ENCODE results near the gene GNG7.

GNG7 gene

GRCh38 chr19:2733930-2734588, 31.6 kb upstream of the GNG7 start:
- H3K27me3 ChIP-seq (ENCODE audit: control insufficient read depth, insufficient read depth, low read length), result no peaks in the 10 kb centered on the region
- no peak overlapping the region for H3K9ac ChIP-seq (ENCODE audit: low read length)
- H3K9me3 ChIP-seq (ENCODE audit: control insufficient read depth, low read length), result no peaks in the 10 kb centered on the region
- H3K4me3 ChIP-seq (ENCODE audit: low read length), result no peak overlapping the region
- H3K4me1 ChIP-seq (ENCODE audit: control insufficient read depth, insufficient read depth, low read length), result peaks cover 3% of the 10 kb centered on the region
- H3K36me3 ChIP-seq (ENCODE audit: control insufficient read depth, insufficient read depth, low read length), result no peaks in the 10 kb centered on the region

GRCh38 chr19:2732883-2733282, 30.4 kb upstream of the GNG7 start:
- Histone ChIP-seq H3K27me3 (ENCODE audit: control insufficient read depth, insufficient read depth, low read length) (peaks cover 3% of the 10 kb centered on the region), H3K4me1 (ENCODE audit: control insufficient read depth, insufficient read depth, low read length) (no peaks in the 10 kb centered on the region), H3K9me3 (ENCODE audit: control insufficient read depth, low read length) (no peaks in the 10 kb centered on the region), H3K9ac (ENCODE audit: low read length) (no peak overlapping the region), H3K4me3 (ENCODE audit: low read length) (no peak overlapping the region), H3K36me3 (ENCODE audit: control insufficient read depth, insufficient read depth, low read length) (no peaks in the 10 kb centered on the region)

DNA sequence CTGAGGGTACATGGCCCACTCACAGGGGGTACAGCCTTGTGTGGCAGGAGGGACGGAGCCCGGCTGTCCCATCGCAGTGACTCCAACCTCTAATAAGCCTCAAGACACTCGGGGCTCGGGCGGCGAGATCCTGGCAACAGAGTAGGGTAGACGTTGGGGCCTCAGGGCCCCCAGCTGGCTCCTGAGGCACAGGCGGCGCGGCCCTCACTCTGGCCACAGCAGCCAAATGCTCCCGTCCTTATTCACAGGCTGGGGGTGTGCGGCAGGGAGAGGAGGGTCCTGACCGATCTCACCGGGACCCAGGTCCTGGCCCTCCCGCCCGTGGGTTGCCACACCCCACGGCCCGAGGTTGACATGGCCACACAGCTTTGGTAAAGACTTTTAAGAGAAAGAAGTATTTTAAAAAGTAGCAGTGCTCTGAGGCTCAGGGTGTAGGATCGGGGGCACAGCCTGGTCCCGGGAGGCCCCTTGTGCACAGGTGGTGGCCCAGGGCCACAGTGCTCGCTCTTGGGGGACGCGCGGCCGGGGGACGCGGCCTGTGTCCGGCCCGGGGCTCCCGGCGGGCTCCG, 29.7 kb upstream of the GNG7 start:
- no peak overlapping the region for H3K9ac ChIP-seq (ENCODE audit: low read length)
- no peaks in the 10 kb centered on the region for H3K4me1 ChIP-seq (ENCODE audit: control insufficient read depth, insufficient read depth, low read length)
- H3K27me3 ChIP-seq (ENCODE audit: control insufficient read depth, insufficient read depth, low read length), result peaks cover 9% of the 10 kb centered on the region
- H3K9me3 ChIP-seq (ENCODE audit: control insufficient read depth, low read length), result no peaks in the 10 kb centered on the region
- H3K4me3 ChIP-seq (ENCODE audit: low read length), result no peak overlapping the region
- H3K36me3 ChIP-seq (ENCODE audit: control insufficient read depth, insufficient read depth, low read length), result no peaks in the 10 kb centered on the region

- Histone ChIP-seq H3K4me1 (ENCODE audit: control insufficient read depth, insufficient read depth, low read length) (no peaks in the 10 kb centered on the region), H3K4me3 (ENCODE audit: low read length) (no peak overlapping the region), H3K9me3 (ENCODE audit: control insufficient read depth, low read length) (no peaks in the 10 kb centered on the region), H3K9ac (ENCODE audit: low read length) (no peak overlapping the region), H3K36me3 (ENCODE audit: control insufficient read depth, insufficient read depth, low read length) (no peaks in the 10 kb centered on the region), H3K27me3 (ENCODE audit: control insufficient read depth, insufficient read depth, low read length) (peaks cover 17% of the 10 kb centered on the region)
Measured at GRCh38 chr19:2731181-2731995, 28.9 kb upstream of the GNG7 start.

DNA sequence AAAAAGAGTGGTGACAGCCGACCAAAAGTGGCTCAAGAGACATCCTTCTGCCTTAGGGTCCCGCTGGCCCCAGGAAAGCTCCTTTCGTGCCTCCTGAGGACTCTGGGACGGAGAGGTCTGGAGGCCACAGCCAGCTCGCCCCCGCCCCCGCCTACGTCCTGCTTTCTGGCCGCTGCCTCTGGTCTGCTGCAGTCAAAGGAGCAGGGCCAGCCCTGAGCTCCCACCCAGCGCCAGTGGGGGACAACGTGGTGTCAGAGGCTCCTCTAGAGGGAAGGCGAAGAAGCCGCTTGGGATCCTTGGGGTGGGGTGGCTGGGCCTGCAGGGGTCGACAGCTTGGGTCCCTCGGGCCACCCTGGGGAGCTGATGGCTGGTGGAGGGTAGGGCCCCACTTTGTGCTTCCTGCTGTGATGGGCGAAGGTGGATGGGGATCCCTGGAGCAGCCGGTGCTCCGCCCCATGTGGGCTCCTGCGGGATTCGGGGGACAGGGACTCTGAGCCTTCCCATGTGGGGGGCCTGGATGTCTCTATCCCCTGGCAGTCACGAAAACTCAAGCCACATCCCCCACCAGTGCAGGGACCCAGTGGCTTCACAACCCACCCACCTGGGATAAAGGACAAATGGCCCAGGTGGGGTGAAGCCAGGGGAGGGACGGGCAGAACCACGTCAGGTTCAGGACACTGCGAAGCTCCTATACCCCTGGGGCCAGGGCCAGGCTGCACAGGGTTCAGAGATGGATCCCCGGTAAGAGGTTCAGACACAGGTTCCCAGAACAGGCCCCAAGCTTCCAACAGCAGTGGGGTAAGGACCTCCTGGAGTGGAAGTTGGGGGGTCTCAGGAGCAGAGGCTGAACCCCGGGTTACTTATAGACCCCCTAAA, 27.7 kb upstream of the GNG7 start:
- no peaks in the 10 kb centered on the region for H3K36me3 ChIP-seq (ENCODE audit: control insufficient read depth, insufficient read depth, low read length)
- no peak overlapping the region for H3K9ac ChIP-seq (ENCODE audit: low read length)
- H3K4me3 ChIP-seq (ENCODE audit: low read length), result no peak overlapping the region
- peaks cover 23% of the 10 kb centered on the region for H3K27me3 ChIP-seq (ENCODE audit: control insufficient read depth, insufficient read depth, low read length)
- no peaks in the 10 kb centered on the region for H3K9me3 ChIP-seq (ENCODE audit: control insufficient read depth, low read length)
- H3K4me1 ChIP-seq (ENCODE audit: control insufficient read depth, insufficient read depth, low read length), result no peaks in the 10 kb centered on the region

DNA sequence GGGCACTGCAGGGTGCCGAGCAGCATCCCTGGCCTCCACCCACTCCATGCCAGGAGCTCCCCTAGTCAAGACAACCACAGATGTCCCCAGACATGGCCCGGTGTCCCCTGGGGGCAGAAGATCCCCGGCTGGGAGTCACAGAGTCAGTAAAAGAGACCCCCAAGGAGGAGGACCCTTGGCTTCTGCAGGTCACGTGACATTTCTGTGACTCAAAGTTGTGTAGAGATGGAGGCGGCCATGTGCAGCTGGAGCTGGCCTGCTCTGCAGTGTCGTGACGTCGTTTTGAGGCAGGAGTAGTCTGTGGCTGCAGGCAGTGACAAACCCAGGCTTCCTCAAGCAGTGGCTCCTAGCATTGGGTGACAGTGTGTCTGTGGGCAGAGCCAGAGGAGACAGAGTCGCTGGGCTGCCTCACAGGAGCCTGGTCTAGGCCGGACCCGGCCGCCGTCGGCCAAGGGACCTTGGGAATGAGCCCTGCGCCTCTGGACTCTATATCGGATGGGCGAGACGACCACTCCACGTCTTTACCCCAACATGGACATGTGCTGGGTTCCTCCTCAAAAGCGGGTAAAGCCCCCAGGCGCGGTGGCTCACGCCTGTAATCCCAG, 26.4 kb upstream of the GNG7 start:
- peaks cover 29% of the 10 kb centered on the region for H3K27me3 ChIP-seq (ENCODE audit: control insufficient read depth, insufficient read depth, low read length)
- no peak overlapping the region for H3K9ac ChIP-seq (ENCODE audit: low read length)
- no peak overlapping the region for H3K4me3 ChIP-seq (ENCODE audit: low read length)
- H3K4me1 ChIP-seq (ENCODE audit: control insufficient read depth, insufficient read depth, low read length), result no peaks in the 10 kb centered on the region
- H3K36me3 ChIP-seq (ENCODE audit: control insufficient read depth, insufficient read depth, low read length), result no peaks in the 10 kb centered on the region
- no peaks in the 10 kb centered on the region for H3K9me3 ChIP-seq (ENCODE audit: control insufficient read depth, low read length)

GRCh38 chr19:2727640-2727944, 25.1 kb upstream of the GNG7 start:
- Histone ChIP-seq H3K4me1 (ENCODE audit: control insufficient read depth, insufficient read depth, low read length) (peaks cover 11% of the 10 kb centered on the region), H3K36me3 (ENCODE audit: control insufficient read depth, insufficient read depth, low read length) (no peaks in the 10 kb centered on the region), H3K4me3 (ENCODE audit: low read length) (no peak overlapping the region), H3K27me3 (ENCODE audit: control insufficient read depth, insufficient read depth, low read length) (peaks cover 34% of the 10 kb centered on the region), H3K9ac (ENCODE audit: low read length) (no peak overlapping the region), H3K9me3 (ENCODE audit: control insufficient read depth, low read length) (no peaks in the 10 kb centered on the region)

- Histone ChIP-seq H3K27me3 (ENCODE audit: control insufficient read depth, insufficient read depth, low read length) (peaks cover 40% of the 10 kb centered on the region), H3K36me3 (ENCODE audit: control insufficient read depth, insufficient read depth, low read length) (no peaks in the 10 kb centered on the region), H3K9me3 (ENCODE audit: control insufficient read depth, low read length) (no peaks in the 10 kb centered on the region), H3K9ac (ENCODE audit: low read length) (no peak overlapping the region), H3K4me1 (ENCODE audit: control insufficient read depth, insufficient read depth, low read length) (peaks cover 12% of the 10 kb centered on the region), H3K4me3 (ENCODE audit: low read length) (no peak overlapping the region)
Measured at GRCh38 chr19:2726904-2727639, 24.6 kb upstream of the GNG7 start.

DNA sequence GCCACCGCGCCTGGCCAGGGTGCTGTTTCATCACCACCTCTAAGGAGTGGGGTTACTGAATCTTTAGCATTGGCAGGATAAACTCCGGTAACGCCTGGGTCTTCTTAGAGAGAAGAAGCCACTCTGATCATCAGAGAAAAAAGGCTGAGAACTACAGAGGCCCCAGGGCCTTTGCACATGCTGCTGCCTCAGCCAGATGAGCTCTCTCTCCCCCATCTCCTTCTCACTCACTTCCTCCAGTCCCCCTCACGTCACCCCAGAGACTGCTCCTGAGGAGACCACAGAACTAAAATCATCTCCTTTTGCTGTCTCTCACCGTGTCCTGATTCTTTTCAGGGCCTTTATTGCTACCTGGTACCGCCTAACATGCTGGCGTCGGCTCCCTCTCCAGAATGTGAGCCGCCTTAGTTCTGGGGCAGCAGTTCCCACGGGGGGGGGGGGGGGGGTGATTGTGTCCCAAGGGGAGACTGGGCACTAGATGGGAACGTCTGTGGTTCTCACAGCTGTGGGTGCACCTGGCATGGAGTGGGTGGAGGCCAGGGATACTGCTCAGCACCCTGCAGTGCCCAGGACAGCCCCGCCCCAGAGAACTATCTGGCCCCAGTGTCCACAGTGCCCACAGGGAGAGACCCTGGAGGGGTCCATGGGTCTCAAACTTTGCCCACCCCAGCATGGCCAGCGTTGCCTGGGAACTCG, 23.8 kb upstream of the GNG7 start:
- Histone ChIP-seq H3K4me3 (ENCODE audit: low read length) (no peak overlapping the region), H3K27me3 (ENCODE audit: control insufficient read depth, insufficient read depth, low read length) (peaks cover 46% of the 10 kb centered on the region), H3K4me1 (ENCODE audit: control insufficient read depth, insufficient read depth, low read length) (peaks cover 16% of the 10 kb centered on the region), H3K9ac (ENCODE audit: low read length) (no peak overlapping the region), H3K9me3 (ENCODE audit: control insufficient read depth, low read length) (no peaks in the 10 kb centered on the region), H3K36me3 (ENCODE audit: control insufficient read depth, insufficient read depth, low read length) (no peaks in the 10 kb centered on the region)

DNA sequence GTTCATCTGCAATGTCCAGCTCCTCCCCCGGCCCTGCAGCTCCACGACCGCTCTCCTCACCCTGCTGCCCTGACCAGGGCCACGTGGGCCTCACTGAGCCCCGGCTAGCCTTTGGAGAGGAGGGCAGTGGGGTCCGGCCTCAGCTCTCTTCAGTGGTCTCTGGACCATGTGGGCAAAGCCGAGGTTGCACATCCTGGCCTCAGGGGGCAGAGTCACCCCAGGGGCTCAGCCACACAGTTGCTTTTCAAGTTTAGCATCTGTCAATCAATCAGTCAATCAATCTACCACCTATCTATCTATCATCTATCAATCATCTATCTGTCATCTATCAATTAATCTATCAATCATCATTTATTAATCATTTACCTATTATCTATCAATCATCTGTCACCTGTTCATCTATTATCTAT, 21.7 kb upstream of the GNG7 start:
- Histone ChIP-seq H3K4me3 (ENCODE audit: low read length) (no peak overlapping the region), H3K9me3 (ENCODE audit: control insufficient read depth, low read length) (no peaks in the 10 kb centered on the region), H3K4me1 (ENCODE audit: control insufficient read depth, insufficient read depth, low read length) (peaks cover 16% of the 10 kb centered on the region), H3K9ac (ENCODE audit: low read length) (no peak overlapping the region), H3K27me3 (ENCODE audit: control insufficient read depth, insufficient read depth, low read length) (peaks cover 60% of the 10 kb centered on the region), H3K36me3 (ENCODE audit: control insufficient read depth, insufficient read depth, low read length) (no peaks in the 10 kb centered on the region)

DNA sequence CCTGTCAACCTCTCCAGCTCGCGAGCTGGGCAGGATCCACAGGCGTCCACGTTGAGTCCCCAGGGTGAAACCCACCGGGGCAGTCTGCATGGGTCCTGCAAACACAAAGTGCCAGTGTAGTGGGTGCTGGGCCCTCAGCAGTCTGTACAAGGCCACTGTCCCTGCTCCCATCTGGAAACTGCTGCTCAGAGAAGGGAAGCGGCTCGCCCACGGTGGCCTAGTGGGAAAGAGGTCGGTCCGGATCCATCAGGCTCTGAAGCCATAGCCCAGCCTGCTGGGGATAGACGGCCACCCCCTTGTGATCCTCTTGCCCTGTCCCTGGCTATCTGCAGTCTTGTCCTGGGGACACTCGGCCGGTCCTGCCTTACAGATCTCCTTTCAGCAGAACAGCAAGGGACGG, 21.3 kb upstream of the GNG7 start:
- H3K9ac ChIP-seq (ENCODE audit: low read length), result no peak overlapping the region
- no peaks in the 10 kb centered on the region for H3K36me3 ChIP-seq (ENCODE audit: control insufficient read depth, insufficient read depth, low read length)
- H3K9me3 ChIP-seq (ENCODE audit: control insufficient read depth, low read length), result no peaks in the 10 kb centered on the region
- H3K4me1 ChIP-seq (ENCODE audit: control insufficient read depth, insufficient read depth, low read length), result peaks cover 16% of the 10 kb centered on the region
- H3K4me3 ChIP-seq (ENCODE audit: low read length), result no peak overlapping the region
- peaks cover 63% of the 10 kb centered on the region for H3K27me3 ChIP-seq (ENCODE audit: control insufficient read depth, insufficient read depth, low read length)
